Endothelial cell of hepatic sinusoid (primary cell): ENCODE results near the gene TENT5A.

Source experiments
- in situ Hi-C: cut with HindIII; loops from 2 replicates; pipeline ENCODE4 v1.10.0; 2017; ENCODE audit warnings: low sequenced_read_pairs

Gene TENT5A

DNA sequence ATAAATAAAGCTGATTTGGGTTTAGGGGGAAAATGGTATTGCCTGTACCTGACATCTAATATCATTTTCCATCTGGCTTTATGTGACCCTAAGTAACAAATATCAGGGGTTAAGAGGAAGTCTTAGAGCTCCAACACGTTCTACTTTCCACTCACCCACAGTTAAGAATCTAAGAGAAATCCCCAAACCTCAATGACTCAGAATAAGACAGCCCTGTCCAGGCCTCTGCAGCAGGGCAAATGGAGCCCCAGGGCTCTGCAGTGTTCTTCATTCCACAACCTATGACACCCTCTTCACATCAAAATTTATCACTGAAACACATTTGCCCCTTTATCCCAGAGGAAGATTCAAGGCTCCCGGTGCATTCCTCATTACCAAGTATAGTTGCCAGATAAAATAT is 20.3 kb upstream of the TENT5A start:
- in situ Hi-C loops, result no loop called here

DNA sequence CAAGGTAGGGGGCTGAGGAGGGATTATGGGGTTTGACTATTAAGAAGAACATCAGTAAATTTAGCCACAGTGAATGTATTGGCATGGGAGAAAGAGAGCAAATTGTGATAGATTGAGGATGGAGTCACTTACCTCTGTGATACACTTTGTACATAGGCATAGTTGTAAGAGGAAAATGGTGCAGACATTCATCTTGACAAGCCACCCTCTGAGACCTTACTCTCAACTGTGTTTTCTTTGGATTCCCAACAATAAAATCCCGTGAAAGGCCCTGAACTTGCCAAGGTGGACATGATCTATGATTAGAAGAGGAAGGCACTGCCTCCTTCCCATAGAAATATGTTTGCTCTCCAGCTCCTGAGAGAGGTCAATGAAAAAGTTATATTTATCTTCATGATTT is 18.6 kb upstream of the TENT5A start:
- in situ Hi-C loops, result no loop called here

DNA sequence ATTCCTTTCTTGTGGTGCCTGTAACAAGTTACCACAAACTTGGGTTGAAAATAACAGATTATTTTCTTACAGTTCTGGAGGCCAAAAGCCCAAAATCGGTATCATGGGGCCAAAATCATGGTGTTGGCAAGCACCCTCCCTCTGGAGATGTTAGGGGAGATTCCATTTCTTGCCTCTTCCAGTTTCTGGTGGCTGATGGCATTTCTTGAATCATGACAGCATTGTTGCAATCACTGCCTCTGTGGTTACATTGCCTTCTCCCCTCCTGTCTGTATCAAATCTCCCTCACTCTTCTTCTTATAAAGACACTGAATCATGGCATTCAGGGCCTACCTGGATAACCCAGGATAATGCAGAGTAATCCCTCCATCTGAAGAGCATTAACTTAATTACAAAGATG is 17.9 kb upstream of the TENT5A start:
- in situ Hi-C loops, result no loop called here

DNA sequence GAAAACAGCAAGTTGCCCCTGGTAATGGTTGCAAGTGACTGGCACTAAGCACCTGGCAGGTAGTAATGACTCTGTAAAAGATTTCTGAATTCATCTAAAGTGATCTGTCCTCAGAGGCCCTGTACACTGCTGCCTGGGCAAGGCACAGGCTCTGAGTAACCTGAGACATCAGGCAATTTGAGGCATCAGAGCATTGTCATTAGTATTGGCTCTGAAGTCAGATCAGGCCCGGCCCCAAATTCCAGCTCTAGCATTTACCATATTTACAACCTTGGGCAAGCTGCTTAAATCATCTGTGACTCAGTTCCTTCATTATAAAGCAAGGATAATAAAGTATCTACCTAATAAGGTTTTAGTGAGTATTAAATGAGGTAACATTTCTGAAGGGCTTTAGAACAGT is 17.3 kb upstream of the TENT5A start:
- in situ Hi-C loops, result no loop called here

DNA sequence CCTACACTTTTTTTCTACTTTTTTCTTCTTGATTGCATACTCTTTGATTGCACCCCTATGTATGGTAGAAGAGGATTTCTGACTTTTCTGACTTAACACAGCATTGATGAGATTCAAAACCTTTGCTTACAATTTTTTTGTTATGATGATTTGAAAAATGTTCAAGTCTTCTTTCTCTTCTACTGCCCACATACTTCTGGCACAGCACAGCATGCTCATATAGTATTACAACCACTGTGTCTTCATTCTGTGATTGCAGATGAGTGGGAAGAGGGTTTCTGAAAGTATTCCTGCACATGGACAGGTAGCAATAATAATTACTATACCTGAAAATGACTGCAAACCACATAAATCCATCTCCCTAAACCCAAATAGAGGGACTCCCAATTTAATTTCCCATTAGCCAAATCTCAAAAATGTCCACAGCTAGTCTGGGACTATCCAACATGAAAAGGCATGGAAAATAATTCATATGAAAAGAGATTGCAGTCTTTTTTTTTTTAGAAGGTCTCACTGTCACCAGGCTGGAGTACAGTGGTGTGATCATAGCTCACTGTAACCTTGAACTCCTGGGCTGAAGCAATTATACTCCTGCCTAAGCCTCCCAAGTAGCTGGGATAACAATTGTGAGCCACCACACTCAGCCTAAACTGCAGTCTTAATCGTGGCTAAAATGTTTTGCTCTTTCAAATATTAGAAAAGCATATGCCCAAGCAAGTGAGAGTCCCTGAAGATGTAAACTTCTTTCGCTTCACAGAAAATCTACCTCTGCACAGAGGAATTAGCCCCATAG is 15.9 kb upstream of the TENT5A start:
- in situ Hi-C loops, result no loop called here

DNA sequence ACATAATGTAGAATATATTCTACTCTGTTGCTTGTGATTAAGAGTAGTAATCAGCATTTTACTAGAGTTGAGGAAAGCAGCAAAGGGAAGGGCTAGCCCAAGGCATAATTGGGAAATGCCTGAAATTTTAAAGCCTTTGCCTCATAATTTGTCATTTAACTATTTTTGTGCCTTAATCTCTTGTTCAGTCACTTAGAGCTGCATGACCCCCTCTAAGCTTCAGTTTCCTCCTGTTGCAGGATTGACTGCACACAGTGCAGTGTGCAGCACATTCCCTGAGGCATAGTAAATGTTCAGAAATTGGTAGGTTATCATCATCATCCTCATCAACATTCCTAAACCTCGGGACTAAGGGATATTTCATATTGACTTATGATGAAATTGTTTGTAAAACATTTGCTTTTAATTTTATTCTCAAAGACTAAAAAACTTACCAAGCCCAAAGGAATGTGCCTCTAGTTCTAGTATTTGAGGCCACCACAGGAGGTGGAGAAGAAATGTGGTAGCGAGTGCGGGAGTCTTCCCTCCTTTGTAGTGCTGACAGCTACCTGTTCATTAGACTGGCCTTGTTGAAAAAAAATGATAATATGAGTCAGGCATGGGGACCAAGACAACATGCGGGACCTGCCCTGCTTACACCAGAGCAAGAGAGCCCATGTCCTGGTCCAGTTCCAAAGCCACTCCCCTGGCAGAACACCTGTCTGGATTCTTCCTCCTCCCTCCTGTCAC is 14.8 kb upstream of the TENT5A start:
- in situ Hi-C loops, result no loop called here

DNA sequence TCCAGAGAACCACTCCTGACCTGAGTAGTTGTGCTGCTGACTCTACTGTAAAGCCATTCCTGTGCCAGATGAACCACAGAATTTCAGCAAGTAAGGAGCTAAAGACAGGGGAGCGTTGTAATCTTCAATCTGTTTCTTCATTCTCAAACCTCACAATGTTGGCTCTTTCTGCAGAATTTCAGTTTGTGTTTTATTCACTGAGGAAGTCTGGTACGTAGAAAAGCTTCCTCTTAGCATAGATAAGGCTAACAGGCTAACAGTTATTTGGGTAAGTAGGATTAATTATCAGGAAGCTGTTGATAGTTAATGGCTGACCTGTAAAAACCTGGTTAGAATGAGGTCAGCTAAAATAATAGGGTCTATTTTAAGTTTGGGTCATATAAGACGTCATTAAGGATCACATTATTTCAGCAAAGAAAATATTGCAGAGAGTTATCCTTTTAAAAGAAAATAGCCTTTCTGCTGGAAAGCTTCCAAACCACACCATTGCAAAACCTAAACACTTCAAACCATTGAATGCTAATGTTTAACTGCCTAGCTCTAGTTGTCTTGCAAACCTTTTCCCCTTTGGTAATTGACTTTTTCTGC is 14.1 kb upstream of the TENT5A start:
- in situ Hi-C loops, result no loop called here

DNA sequence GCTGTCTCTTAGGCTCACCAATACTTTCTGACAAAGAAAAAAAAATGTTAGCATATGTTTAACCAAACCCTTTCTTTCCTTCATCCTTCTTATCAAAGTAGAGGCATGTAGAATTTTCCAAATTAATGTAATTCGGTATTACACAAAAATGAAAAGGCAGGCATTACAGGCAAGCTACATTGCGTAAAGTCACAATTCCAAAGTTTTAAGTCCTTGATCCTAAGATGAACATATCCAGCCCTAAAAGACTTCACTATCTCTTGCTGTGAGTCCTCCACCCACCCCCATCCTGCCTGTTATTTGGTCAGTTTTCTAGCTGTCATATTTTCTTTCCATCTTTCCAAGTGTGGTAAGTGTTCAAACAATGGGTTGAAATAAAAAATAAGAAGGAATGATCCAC is 12.1 kb upstream of the TENT5A start:
- in situ Hi-C loops, result loop anchor here (5.0 kb wide), 1 partner anchor 63 kb away; no protein-coding TSS in a partner anchor

DNA sequence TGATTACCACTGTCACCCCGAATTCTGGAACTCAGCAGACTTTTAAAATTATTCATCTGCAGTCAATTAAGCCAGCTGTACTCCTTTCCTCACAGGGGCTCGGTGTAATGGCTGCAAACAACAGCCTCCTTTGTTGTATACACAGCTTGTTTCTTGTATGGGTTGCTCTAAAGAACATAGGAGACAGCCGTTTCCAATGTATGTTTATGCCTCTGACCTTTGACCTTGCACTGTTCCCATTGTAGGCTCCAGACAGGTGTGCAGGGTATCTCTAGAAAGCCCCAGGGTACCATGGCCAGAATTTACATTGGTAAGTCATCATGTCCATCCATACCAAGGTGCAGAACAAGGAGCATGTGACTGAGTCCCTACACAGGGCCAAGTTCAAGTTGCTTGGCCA is 11.5 kb upstream of the TENT5A start:
- in situ Hi-C loops, result loop anchor here (5.0 kb wide), 1 partner anchor 63 kb away; no protein-coding TSS in a partner anchor

DNA sequence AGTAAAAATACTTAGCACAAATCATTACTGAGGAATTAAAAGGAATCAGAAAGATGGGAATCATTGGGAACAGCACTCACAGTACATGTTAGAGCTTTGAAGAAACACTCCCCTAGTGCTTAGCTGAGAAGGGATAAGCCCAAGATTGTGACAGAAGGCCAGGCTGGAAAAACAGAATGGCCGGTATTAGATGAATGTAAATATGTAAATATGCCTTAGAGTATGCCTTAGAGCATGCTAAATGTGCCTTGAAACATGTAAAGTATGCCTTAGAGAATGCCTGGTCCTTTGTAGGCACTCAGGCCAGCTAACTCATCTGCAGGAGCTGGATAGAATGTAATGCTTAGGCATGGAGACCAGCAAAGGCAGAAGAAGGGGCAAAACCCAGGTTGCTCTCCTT is 10.6 kb upstream of the TENT5A start:
- in situ Hi-C loops, result loop anchor here (5.0 kb wide), 1 partner anchor 64 kb away; no protein-coding TSS in a partner anchor

DNA sequence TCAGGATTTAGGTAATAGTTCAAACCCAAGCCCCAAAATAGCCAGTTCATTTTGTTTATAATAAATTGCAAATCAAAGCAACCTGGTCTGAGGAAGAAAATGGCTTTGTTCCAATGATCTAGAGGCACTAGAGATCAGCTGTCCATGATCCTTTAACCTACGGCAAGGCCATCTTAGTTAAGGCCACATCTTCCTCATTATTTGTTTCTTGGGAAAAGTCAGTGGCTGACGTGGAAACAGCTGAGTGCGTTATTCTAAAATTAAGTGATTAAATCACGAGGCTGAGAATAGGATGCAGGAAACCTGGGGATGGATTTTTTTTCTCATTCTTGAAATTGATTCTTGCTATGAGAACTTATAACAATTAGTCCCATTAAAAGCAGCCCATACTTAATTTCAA is 10.1 kb upstream of the TENT5A start:
- in situ Hi-C loops, result loop anchor here (5.0 kb wide), 1 partner anchor 65 kb away; no protein-coding TSS in a partner anchor

DNA sequence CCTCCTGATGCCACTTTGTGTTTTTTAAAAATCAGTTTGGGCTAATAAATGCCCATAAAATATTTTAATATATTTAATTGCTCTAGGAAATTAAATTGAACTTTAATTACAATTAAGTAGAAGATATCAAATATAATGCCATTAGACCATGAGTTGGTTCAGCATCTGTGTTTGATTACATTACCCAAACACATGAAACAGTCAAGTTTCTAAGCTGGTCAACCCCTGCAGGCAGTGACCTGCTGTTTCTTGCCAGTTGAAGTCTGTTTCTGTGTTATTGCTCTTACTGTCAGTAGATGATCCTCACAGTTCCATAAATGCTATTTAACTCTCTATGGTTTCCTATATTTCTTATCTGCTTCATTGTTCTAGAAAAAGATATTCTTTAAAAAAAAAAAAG is 9.7 kb upstream of the TENT5A start:
- in situ Hi-C loops, result loop anchor here (5.0 kb wide), 1 partner anchor 65 kb away; no protein-coding TSS in a partner anchor

DNA sequence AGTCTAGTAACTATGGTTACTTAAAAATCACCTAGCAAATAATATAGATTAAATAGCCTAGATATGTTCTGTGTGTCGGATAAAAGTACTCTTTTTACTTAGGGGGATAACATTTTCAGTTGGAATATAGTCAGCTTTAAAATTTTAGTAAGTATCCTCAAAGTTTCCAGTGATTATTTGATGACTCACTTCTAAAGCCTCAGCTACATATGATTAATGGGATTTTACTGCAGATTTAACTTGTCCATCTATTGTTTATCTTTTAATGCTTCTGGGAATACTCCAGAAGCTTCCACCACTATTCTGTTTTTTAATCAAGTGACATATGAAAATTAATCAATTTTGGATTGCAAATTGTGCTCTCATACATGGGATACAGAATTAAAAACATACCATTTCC is 8.7 kb upstream of the TENT5A start:
- in situ Hi-C loops, result loop anchor here (5.0 kb wide), 1 partner anchor 66 kb away; no protein-coding TSS in a partner anchor

DNA sequence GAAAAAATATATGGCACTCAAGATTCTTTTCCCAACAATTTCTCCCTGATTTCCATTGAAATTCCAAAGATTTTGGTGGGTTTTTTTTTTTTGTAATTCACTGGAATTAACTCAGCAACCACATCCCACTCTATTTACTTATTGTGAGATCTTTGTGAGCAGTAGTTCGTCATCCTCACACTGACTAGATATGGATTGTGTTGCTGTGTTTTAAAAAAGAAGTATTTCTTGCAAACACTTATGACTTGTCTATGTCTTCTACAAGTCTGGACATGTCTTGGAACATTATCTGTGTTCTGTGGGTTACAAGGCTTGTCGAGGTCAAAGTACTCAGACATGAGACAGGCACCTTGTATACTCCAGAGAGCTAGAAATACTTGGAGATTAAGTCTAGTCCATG is 7.3 kb upstream of the TENT5A start:
- in situ Hi-C loops, result loop anchor here (5.0 kb wide), 1 partner anchor 68 kb away; no protein-coding TSS in a partner anchor

DNA sequence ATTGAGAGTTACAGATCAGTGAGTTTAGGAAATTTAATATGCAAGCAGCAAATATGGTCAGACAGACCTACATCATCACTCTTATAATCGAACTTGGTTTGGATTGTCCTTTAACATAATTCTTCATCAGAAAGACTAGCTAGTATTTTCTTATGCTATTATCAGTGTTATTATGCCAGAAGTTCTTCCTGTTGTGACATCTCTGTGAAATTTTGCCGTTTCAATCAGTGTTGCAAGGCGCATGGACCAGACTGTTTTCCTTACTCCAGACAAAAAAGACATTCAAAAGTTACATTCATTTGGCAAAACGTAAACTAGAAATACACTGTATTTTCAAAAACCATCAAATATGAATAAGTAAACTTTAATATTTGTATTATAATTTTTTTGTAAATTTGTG is 5.7 kb upstream of the TENT5A start:
- in situ Hi-C loops, result no loop called here

DNA sequence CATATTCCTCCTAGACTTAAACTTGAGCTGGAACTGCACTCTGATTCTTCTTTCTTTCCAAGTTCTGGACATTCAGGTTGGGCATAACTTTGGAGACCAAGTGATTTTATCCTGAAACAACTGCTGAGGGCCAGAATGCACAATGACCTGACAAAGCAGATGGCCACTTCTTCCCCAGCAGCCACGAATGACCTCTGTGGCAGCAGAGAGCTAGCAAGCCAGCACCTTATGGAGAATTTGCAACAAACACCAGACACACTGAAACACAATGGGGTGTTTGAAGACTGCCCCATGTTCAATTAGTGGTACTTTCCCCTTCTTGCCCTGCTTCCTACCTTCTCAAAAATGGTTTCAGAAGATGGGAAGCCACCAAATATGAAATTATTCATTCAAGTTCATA is 4.2 kb upstream of the TENT5A start:
- in situ Hi-C loops, result no loop called here

DNA sequence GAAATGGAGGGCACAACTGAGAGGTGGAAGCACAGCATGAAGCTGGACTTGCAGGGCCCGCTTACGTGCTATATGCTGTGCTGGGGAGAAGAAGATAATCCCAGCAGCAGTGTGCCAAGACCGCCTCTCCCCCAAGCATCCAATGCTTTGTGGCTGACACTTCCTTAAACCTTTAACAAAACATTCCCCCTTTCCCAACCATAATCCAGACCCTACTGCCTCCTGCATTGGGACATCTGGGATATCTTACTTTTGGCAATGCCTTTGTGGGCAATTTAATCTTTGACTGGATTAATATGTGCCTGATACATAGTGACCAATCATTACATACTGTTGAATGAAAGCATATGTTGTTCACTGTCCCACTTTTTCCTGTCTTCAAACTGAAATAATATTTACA is 3.1 kb upstream of the TENT5A start:
- in situ Hi-C loops, result no loop called here

DNA sequence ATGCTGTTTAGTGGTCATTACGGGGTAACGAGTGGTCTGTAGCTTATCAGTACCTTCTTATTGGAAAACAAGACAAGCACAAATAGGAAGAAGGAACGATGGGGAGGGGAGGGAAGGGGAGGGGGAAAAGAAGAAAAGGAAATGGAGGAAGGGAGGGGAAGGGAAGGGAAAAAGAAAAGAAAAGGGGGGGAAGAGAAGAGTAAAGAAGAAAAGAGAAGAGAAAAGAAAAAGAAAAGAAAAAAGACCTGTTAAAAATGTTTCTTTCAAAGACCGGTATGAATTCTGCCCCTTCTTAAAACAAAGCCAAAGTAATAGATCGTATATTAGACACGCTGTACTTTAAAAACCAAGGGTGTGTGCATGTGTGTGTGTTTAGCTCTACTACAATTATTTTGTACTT is 2.4 kb upstream of the TENT5A start:
- in situ Hi-C loops, result no loop called here

DNA sequence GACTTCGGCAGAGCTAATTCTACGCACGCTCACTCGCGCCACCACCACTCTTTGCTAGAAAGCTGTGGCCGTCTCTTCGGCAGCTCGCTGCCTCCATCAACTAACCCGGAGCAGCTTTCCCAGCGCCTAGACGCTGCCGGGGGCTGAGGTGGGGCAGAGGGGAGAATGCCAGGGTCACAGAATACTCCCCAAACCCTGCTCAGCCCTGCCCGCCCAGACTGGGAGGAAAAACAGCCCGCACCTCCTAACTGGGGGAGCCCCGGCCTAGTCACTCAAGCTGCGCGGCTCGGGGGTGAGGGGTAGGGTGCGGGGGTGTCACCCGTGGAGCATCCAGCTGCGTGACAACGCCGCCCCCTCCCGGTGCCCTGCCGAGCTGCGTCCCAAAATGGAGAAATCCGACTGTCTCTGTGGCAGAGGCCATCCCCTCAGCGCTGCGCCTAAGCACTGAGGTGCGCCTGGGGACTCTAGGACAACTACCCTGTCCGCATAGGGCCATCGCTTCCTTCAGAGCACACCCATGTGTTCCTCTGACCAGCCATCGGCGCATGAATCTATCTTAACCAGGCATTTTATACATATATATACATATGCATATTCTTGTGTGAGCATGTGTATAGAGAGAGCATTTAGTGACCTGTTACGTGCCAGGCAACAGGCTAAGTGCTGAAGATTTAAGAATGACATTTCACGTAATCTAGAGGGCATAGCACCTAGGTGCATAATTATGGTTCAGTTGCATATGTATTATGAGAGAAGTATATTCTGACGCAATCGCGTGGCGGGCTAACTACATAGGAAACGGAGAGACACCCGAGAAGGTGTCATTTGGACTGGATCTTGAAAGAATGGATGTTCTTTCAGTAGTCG is 1.5 kb upstream of the TENT5A start:
- in situ Hi-C loops, result no loop called here

DNA sequence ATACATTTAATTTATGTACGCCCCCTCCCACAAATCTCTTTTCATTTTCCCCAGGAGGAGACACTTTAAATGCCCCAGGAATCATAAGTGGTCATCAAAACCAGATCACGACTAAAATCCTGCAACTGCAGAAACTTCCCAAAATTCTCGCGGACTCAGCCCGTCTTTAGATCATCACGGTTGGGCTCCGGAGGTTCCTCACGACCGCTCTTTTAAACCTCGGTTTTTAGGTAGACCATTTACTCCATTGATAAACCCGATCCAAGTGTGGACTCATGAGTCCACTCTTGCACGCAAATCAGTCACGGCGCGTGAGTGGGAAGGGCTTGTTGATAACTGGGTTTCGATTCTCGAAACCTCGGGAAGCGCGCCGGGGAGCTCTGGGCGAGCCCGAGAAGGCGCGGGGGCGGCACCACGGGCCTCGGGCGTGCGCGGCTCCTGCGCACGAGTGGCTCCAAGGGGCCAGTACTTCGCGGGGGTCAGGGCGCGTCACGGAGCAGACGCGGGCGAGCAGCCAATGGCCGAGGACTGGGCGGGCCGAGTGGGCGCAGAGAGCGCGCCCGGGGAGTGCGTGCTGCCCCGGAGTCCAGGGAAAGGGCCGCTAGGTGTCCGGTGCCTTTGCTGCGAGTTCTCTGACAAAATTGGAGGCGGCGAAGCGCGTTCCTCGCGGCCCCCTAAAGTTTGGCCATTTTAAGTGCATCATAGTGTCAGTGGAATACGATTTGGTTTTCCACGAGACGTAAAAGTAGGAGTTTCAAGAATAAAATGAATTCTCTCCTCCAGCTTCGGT is 635 bp upstream of the TENT5A start:
- in situ Hi-C loops, result no loop called here
